HL-60 (cell line): ENCODE data around the gene IGSF9B.

ENCODE experiments used
- DNase-seq, 2 experiments: peaks; one replicate each; pipeline ENCODE4 v3.0.0-alpha.2; 2010 to 2020; ENCODE audit warnings: low read depth in 1 of 2, low spot score in 1 of 2
- H3K27ac ChIP-seq: fragments of 250-450 bp; sonication (Bioruptor Pico); replicated peaks from 2 replicates; pipeline ENCODE4 v1.5.1; 2020; ENCODE audit warnings: mild to moderate bottlenecking, moderate library complexity
- H3K27me3 ChIP-seq: fragments of 250-450 bp; sonication (Bioruptor Pico); 2 replicates; pipeline ENCODE4 v1.5.1; 2021; ENCODE audit warnings: mild to moderate bottlenecking, moderate library complexity; ENCODE audit not compliant: insufficient read depth, poor library complexity, severe bottlenecking
- H3K4me3 ChIP-seq: replicated peaks from 2 replicates; pipeline ENCODE4 v1.5.1; 2011; ENCODE audit warnings: mild to moderate bottlenecking, control low read depth, low read length; ENCODE audit not compliant: insufficient read depth
- CTCF ChIP-seq: IDR thresholded peaks from one replicate; pipeline ENCODE4 v1.5.1; 2011; ENCODE audit warnings: low read length, control low read depth, inconsistent platforms; ENCODE audit not compliant: insufficient read depth
- GABPA ChIP-seq: IDR thresholded peaks from 2 replicates; pipeline ENCODE4 v1.6.1; 2012; ENCODE audit warnings: low read depth
- POLR2AphosphoS5 ChIP-seq: IDR thresholded peaks from 2 replicates; pipeline ENCODE4 v1.6.1; 2012; ENCODE audit warnings: low read depth
- REST ChIP-seq: IDR thresholded peaks from 2 replicates; pipeline ENCODE4 v1.6.1; 2012; ENCODE audit warnings: low read depth; ENCODE audit not compliant: insufficient replicate concordance
- SPI1 ChIP-seq: IDR thresholded peaks from 2 replicates; pipeline ENCODE4 v1.6.1; 2012; ENCODE audit warnings: low read depth, mild to moderate bottlenecking, borderline replicate concordance

IGSF9B gene

GRCh38 chr11:133905677-133906156 is 51.1 kb downstream of the IGSF9B start:
- Histone ChIP-seq H3K4me3 (no peak overlapping the region), H3K27ac (no peak overlapping the region), H3K27me3 (no peaks in the 10 kb centered on the region)
- no peak for TF ChIP-seq SPI1
- no peak for TF ChIP-seq POLR2AphosphoS5
- no peak for TF ChIP-seq CTCF
- no peak for TF ChIP-seq REST
- no peak for TF ChIP-seq GABPA
- no peak for DNase-seq

- Histone ChIP-seq H3K4me3 (no peak overlapping the region), H3K27me3 (no peaks in the 10 kb centered on the region), H3K27ac (no peak overlapping the region)
- DNase-seq, result no peak
- TF ChIP-seq SPI1 (no peak), REST (no peak), CTCF (no peak), GABPA (no peak)
These were observed 51.8 kb downstream of the IGSF9B start for GRCh38 chr11:133904818-133905515.

GRCh38 chr11:133903875-133904817 is 52.6 kb downstream of the IGSF9B start:
- no peak for DNase-seq
- no peak overlapping the region for H3K27ac ChIP-seq
- H3K4me3 ChIP-seq, result no peak overlapping the region
- no peaks in the 10 kb centered on the region for H3K27me3 ChIP-seq
- no peak for TF ChIP-seq POLR2AphosphoS5
- no peak for TF ChIP-seq GABPA

- no peak for DNase-seq
- H3K27me3 ChIP-seq, result no peaks in the 10 kb centered on the region
- TF ChIP-seq SPI1 (no peak), GABPA (no peak), POLR2AphosphoS5 (no peak), CTCF (no peak), REST (no peak)
These were observed 53.7 kb downstream of the IGSF9B start for GRCh38 chr11:133903056-133903455.

More at GRCh38 chr11:133903056-133903455, 53.7 kb downstream of the IGSF9B start:
- Histone ChIP-seq H3K27ac (no peak overlapping the region), H3K4me3 (no peak overlapping the region)
